Body of pancreas (tissue), 4 donors: Measurements from ENCODE around the gene SCAPER.

Source experiments
- POLR2A ChIP-seq, 3 donors: fragments of 450-650 bp; IDR thresholded peaks; one replicate each; pipeline ENCODE4 v1.6.1; 2016; ENCODE audit warnings: antibody characterized with exemption in 3 of 3, mild to moderate bottlenecking in 2 of 3
- TF ChIP-seq, protein P1 (sequence below), 7 experiments: fragments of 450-650 bp in 4 of 7; fragments of 200-600 bp in 3 of 7; sonication (generic) in 3 of 7; IDR thresholded peaks; one replicate each; pipeline ENCODE4 v1.5.1; 2016 to 2019; ENCODE audit warnings: antibody characterized with exemption in 7 of 7

GRCh38 chr15:76366714-76367113 is 538.4 kb downstream of the SCAPER start:
- TF ChIP-seq, protein P1, sequence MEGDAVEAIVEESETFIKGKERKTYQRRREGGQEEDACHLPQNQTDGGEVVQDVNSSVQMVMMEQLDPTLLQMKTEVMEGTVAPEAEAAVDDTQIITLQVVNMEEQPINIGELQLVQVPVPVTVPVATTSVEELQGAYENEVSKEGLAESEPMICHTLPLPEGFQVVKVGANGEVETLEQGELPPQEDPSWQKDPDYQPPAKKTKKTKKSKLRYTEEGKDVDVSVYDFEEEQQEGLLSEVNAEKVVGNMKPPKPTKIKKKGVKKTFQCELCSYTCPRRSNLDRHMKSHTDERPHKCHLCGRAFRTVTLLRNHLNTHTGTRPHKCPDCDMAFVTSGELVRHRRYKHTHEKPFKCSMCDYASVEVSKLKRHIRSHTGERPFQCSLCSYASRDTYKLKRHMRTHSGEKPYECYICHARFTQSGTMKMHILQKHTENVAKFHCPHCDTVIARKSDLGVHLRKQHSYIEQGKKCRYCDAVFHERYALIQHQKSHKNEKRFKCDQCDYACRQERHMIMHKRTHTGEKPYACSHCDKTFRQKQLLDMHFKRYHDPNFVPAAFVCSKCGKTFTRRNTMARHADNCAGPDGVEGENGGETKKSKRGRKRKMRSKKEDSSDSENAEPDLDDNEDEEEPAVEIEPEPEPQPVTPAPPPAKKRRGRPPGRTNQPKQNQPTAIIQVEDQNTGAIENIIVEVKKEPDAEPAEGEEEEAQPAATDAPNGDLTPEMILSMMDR (IDR thresholded peaks at IDR 0.05) = no peak
- TF ChIP-seq POLR2A (IDR thresholded peaks at IDR 0.05) = no peak
